ENCODE measurements around the gene PDE12.

DNA sequence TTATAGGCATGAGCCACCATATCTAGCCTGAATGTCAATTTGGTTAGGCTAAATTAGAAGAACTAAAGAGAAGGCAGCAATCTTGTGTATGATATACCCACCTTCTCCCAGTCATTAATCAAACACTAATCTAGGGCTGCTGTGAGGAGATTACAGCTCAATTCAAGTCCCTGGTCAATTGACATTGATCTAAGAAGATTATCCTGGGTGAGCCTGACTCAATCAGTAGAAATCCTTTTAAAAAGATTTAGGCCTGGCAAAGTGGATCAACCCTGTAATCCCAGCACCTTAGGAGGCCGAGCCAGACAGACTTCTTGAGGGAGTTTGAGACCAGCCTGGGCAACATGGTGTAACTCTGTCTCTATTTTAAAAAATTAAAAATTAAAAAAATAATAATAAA is 9.5 kb upstream of the PDE12 start:
- TF ChIP-seq, protein P1, sequence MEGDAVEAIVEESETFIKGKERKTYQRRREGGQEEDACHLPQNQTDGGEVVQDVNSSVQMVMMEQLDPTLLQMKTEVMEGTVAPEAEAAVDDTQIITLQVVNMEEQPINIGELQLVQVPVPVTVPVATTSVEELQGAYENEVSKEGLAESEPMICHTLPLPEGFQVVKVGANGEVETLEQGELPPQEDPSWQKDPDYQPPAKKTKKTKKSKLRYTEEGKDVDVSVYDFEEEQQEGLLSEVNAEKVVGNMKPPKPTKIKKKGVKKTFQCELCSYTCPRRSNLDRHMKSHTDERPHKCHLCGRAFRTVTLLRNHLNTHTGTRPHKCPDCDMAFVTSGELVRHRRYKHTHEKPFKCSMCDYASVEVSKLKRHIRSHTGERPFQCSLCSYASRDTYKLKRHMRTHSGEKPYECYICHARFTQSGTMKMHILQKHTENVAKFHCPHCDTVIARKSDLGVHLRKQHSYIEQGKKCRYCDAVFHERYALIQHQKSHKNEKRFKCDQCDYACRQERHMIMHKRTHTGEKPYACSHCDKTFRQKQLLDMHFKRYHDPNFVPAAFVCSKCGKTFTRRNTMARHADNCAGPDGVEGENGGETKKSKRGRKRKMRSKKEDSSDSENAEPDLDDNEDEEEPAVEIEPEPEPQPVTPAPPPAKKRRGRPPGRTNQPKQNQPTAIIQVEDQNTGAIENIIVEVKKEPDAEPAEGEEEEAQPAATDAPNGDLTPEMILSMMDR (IDR thresholded peaks at IDR 0.05): no peak
- TF ChIP-seq POLR2A (IDR thresholded peaks at IDR 0.05) (no peak), EP300 (IDR thresholded peaks at IDR 0.05) (no peak), POLR2AphosphoS5 (IDR thresholded peaks at IDR 0.05) (no peak)
